H9 (cell line): ENCODE measurements around the gene TARBP2. TPM values are rescaled to one million over a fixed set of nuclear protein-coding genes. Genes with fewer than 3 reads are reported as not detected.

Experiments used
- DNase-seq: peaks from one replicate; pipeline ENCODE4 v3.0.0-alpha.2; 2017
- H2AFZ ChIP-seq: one replicate; pipeline ENCODE4 v1.6.1; 2013; ENCODE audit warnings: mild to moderate bottlenecking, low read length, control low read depth, moderate library complexity
- H2AK5ac ChIP-seq: 2 replicates; pipeline ENCODE4 v1.6.1; 2013; ENCODE audit warnings: low read length, control low read depth, mixed read lengths; ENCODE audit not compliant: insufficient read length
- H2BK120ac ChIP-seq: one replicate; pipeline ENCODE4 v1.6.1; 2013; ENCODE audit warnings: low read depth, mild to moderate bottlenecking, low read length, control low read depth, inconsistent platforms; ENCODE audit not compliant: poor library complexity, severe bottlenecking
- H2BK12ac ChIP-seq: 2 replicates; pipeline ENCODE4 v1.6.1; 2013; ENCODE audit warnings: low read length, control low read depth, mixed read lengths, low read depth; ENCODE audit not compliant: insufficient read length
- H2BK15ac ChIP-seq: 2 replicates; pipeline ENCODE4 v1.6.1; 2013; ENCODE audit warnings: low read depth, low read length, control low read depth
- H2BK20ac ChIP-seq: one replicate; pipeline ENCODE4 v1.6.1; 2013; ENCODE audit warnings: low read depth, mild to moderate bottlenecking, low read length, control low read depth, inconsistent platforms; ENCODE audit not compliant: poor library complexity, severe bottlenecking
- H2BK5ac ChIP-seq: 2 replicates; pipeline ENCODE4 v1.6.1; 2013; ENCODE audit warnings: low read length, control low read depth, mixed read lengths; ENCODE audit not compliant: insufficient read length
- H3K14ac ChIP-seq: 2 replicates; pipeline ENCODE4 v1.6.1; 2013; ENCODE audit warnings: low read length, control low read depth; ENCODE audit not compliant: insufficient read depth
- H3K18ac ChIP-seq: 2 replicates; pipeline ENCODE4 v1.6.1; 2013; ENCODE audit warnings: low read depth, mild to moderate bottlenecking, mixed read lengths, low read length, control low read depth; ENCODE audit not compliant: insufficient read length
- H3K23ac ChIP-seq: 2 replicates; pipeline ENCODE4 v1.6.1; 2013; ENCODE audit warnings: low read length, control low read depth, mixed read lengths, low read depth; ENCODE audit not compliant: insufficient read length
- H3K23me2 ChIP-seq: 2 replicates; pipeline ENCODE4 v1.6.1; 2013; ENCODE audit warnings: low read depth, mild to moderate bottlenecking, mixed read lengths, low read length, control low read depth; ENCODE audit not compliant: insufficient read length, poor library complexity, severe bottlenecking
- H3K27ac ChIP-seq: 2 replicates; pipeline ENCODE4 v1.5.1; 2013; ENCODE audit warnings: low read length, control low read depth, mixed read lengths, low read depth; ENCODE audit not compliant: insufficient read length
- H3K27me3 ChIP-seq: 2 replicates; pipeline ENCODE4 v1.6.1; 2013; ENCODE audit warnings: low read length, control low read depth, inconsistent platforms; ENCODE audit not compliant: insufficient read depth
- H3K4ac ChIP-seq: 2 replicates; pipeline ENCODE4 v1.6.1; 2013; ENCODE audit warnings: low read depth, mild to moderate bottlenecking, control low read depth, inconsistent platforms, low read length, moderate library complexity
- H3K4me1 ChIP-seq: 2 replicates; pipeline ENCODE4 v1.6.1; 2013; ENCODE audit warnings: low read length, control low read depth, inconsistent platforms; ENCODE audit not compliant: insufficient read depth
- H3K4me2 ChIP-seq: 2 replicates; pipeline ENCODE4 v1.6.1; 2013; ENCODE audit warnings: low read length, control low read depth, mixed read lengths; ENCODE audit not compliant: insufficient read length, insufficient read depth
- H3K56ac ChIP-seq: 2 replicates; pipeline ENCODE4 v1.6.1; 2013; ENCODE audit warnings: low read depth, mild to moderate bottlenecking, mixed read lengths, low read length, control low read depth; ENCODE audit not compliant: insufficient read length
- H3K79me1 ChIP-seq: 2 replicates; pipeline ENCODE4 v1.6.1; 2013; ENCODE audit warnings: low read depth, mild to moderate bottlenecking, moderate library complexity, low read length, control low read depth, inconsistent platforms; ENCODE audit not compliant: insufficient read depth, poor library complexity, severe bottlenecking
- H3K79me2 ChIP-seq: 2 replicates; pipeline ENCODE4 v1.6.1; 2013; ENCODE audit warnings: low read length, control low read depth, inconsistent platforms; ENCODE audit not compliant: insufficient read depth
- H3K9ac ChIP-seq: 2 replicates; pipeline ENCODE4 v1.6.1; 2013; ENCODE audit warnings: low read length, control low read depth, mixed read lengths; ENCODE audit not compliant: insufficient read length; ENCODE audit errors: extremely low read depth
- H3K9me3 ChIP-seq: one replicate; pipeline ENCODE4 v1.6.1; 2013; ENCODE audit warnings: low read depth, low read length, inconsistent platforms; ENCODE audit not compliant: control insufficient read depth
- H3T11ph ChIP-seq: one replicate; pipeline ENCODE4 v1.6.1; 2013; ENCODE audit warnings: mild to moderate bottlenecking, low read length, control low read depth, inconsistent platforms
- H4K20me1 ChIP-seq: one replicate; pipeline ENCODE4 v1.6.1; 2013; ENCODE audit not compliant: control insufficient read depth, insufficient read length, insufficient read depth
- H4K5ac ChIP-seq: 2 replicates; pipeline ENCODE4 v1.6.1; 2013; ENCODE audit warnings: low read depth, mild to moderate bottlenecking, mixed read lengths, low read length, control low read depth; ENCODE audit not compliant: insufficient read length
- H4K8ac ChIP-seq: replicated peaks from 2 replicates; pipeline ENCODE4 v1.6.1; 2013; ENCODE audit warnings: low read length, control low read depth, mixed read lengths, low read depth; ENCODE audit not compliant: insufficient read length
- H4K91ac ChIP-seq: 2 replicates; pipeline ENCODE4 v1.6.1; 2013; ENCODE audit warnings: low read depth, mild to moderate bottlenecking, moderate library complexity, mixed read lengths, low read length, control low read depth; ENCODE audit not compliant: insufficient read length
- H3K27ac Mint-ChIP-seq, 3 experiments: 2 replicates in 2 of 3; 3 replicates in 1 of 3; pipeline ENCODE4 v1.8.0; 2020 to 2021; ENCODE audit warnings: mixed read lengths in 3 of 3, mild to moderate bottlenecking in 1 of 3, moderate library complexity in 1 of 3
- H3K27me3 Mint-ChIP-seq: 2 replicates; pipeline ENCODE4 v1.8.0; 2021; ENCODE audit warnings: low read depth, mild to moderate bottlenecking, moderate library complexity, mixed read lengths
- H3K36me3 Mint-ChIP-seq, 3 experiments: 2 replicates in 2 of 3; 3 replicates in 1 of 3; pipeline ENCODE4 v1.8.0; 2020 to 2021; ENCODE audit warnings: low read depth in 3 of 3, mixed read lengths in 3 of 3; ENCODE audit not compliant: insufficient read depth in 1 of 3
- H3K4me1 Mint-ChIP-seq, 2 experiments: 2 replicates each; pipeline ENCODE4 v1.8.0; 2020; ENCODE audit warnings: mixed read lengths in 2 of 2
- H3K4me3 Mint-ChIP-seq, 2 experiments: 2 replicates in 1 of 2; 3 replicates in 1 of 2; pipeline ENCODE4 v1.8.0; 2020 to 2021; ENCODE audit warnings: mild to moderate bottlenecking in 2 of 2, mixed read lengths in 2 of 2, moderate library complexity in 1 of 2
- H3K9me3 Mint-ChIP-seq, 2 experiments: 2 replicates in 1 of 2; 3 replicates in 1 of 2; pipeline ENCODE4 v1.8.0; 2020; ENCODE audit warnings: mild to moderate bottlenecking in 2 of 2, mixed read lengths in 2 of 2, moderate library complexity in 1 of 2
- WGBS: extraction: QIAGEN DNeasy Blood & Tissue Kit; methylation state at CpG from one replicate; pipeline ENCODE4 v1.1.7; 2013; ENCODE audit warnings: missing lambda C conversion rate, low lambda C conversion rate, mixed read lengths; ENCODE audit not compliant: insufficient read length; ENCODE audit errors: extremely low coverage; 5-methylcytosine and 5-hydroxymethylcytosine counted together
- total RNA-seq: library from RNA; stranded (reverse); gene quantifications from 2 replicates; pipeline ENCODE4 v1.2.1, GENCODE V29; 2021
- TF ChIP-seq, protein P1 (sequence below): fragments of 200-600 bp; sonication (generic); conservative IDR thresholded peaks from 3 replicates; pipeline ENCODE4 v1.8.0; 2021; ENCODE audit warnings: antibody characterized with exemption, mild to moderate bottlenecking

Gene TARBP2
- total RNA-seq, 1 experiment from 2014 or later = 79.2 TPM

DNA sequence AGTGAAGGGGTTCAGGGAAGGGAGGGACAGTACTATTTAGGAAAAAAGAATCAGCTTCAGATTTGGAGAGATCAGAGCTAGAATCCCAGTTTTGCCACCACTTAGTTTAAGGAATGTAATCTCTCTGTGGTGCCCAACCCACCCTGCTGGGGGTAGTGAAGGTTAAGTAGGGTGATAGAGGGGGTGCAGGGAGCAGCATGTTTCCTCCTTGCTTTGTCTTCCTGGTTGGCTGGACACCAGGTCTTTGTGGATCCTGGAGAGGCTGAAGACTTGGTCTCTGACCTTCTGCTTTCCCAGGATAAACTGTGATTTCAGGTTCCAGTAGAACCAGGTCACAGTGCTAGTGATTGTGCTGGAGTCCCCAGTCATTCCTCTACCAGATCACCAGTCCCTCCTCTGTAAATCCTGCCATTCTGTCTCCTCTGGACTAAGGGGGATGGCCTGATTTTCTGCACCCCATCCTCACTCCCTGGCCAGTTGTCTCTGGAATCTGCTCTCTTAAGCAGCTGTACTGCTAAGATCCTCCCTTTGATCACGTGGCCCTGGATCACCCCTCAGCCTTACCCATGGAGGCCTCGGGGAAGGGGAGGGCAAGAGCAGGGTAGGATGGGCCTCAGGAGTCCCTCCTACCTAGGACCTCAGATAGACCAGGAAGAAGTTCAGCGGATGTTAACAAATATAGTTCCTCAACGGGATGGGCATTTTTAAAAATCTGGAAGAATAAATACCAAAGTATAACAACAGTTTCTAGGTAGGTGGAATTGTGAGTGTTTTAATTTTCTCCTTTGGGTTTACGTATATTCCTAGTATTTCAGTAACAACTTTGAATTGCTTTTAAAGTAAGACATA, 5.0 kb upstream of the TARBP2 start:
- H2BK20ac ChIP-seq = no peak overlapping the region
- H2BK15ac ChIP-seq = no peak overlapping the region
- H2AK5ac ChIP-seq = no peak overlapping the region
- H3K18ac ChIP-seq = no peak overlapping the region
- H3T11ph ChIP-seq = no peak overlapping the region
- Mint-ChIP-seq H3K4me3 (peak overlapping the region; percentile 14 to 58; a peak in 2 of 5 replicates), H3K4me1 (peaks cover 59 to 64% of the 10 kb centered on the region in 2 experiments), H3K36me3 (peaks cover 0 to 11% (median 1%) of the 10 kb centered on the region in 3 experiments; a peak in 1 of 7 replicates), H3K27me3 (no peaks in the 10 kb centered on the region; the same call in 1 of the 2 replicates), H3K9me3 (no peaks in the 10 kb centered on the region), H3K27ac (peak overlapping the region in 2 of 3 experiments; percentile 92 to 94; a peak in 5 of 7 replicates)
- no peak overlapping the region for H2BK12ac ChIP-seq
- H3K27ac ChIP-seq = no peak overlapping the region
- H4K5ac ChIP-seq = no peak overlapping the region
- no peak overlapping the region for H3K4ac ChIP-seq
- peak; percentile 90 for DNase-seq
- no peak overlapping the region for H3K9ac ChIP-seq
- no peak overlapping the region for H3K56ac ChIP-seq
- H3K23ac ChIP-seq = no peak overlapping the region
- TF ChIP-seq, protein P1, sequence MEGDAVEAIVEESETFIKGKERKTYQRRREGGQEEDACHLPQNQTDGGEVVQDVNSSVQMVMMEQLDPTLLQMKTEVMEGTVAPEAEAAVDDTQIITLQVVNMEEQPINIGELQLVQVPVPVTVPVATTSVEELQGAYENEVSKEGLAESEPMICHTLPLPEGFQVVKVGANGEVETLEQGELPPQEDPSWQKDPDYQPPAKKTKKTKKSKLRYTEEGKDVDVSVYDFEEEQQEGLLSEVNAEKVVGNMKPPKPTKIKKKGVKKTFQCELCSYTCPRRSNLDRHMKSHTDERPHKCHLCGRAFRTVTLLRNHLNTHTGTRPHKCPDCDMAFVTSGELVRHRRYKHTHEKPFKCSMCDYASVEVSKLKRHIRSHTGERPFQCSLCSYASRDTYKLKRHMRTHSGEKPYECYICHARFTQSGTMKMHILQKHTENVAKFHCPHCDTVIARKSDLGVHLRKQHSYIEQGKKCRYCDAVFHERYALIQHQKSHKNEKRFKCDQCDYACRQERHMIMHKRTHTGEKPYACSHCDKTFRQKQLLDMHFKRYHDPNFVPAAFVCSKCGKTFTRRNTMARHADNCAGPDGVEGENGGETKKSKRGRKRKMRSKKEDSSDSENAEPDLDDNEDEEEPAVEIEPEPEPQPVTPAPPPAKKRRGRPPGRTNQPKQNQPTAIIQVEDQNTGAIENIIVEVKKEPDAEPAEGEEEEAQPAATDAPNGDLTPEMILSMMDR = no peak
- peaks cover 6% of the 10 kb centered on the region; the same call in 1 of the 2 replicates for H3K4me1 ChIP-seq
- WGBS = no CpG with 5 or more reads among the region's 5 CpGs
- H2AFZ ChIP-seq = no peak overlapping the region
- H3K14ac ChIP-seq = no peak overlapping the region
- no peaks in the 10 kb centered on the region for H3K79me2 ChIP-seq
- H4K20me1 ChIP-seq = no peaks in the 10 kb centered on the region
- H3K9me3 ChIP-seq = no peaks in the 10 kb centered on the region
- H2BK5ac ChIP-seq = no peak overlapping the region
- no peak overlapping the region for H3K4me2 ChIP-seq
- H3K27me3 ChIP-seq = no peaks in the 10 kb centered on the region
- peaks cover 27% of the 10 kb centered on the region for H3K23me2 ChIP-seq
- H4K8ac ChIP-seq = no peak overlapping the region
- H3K79me1 ChIP-seq = peaks cover 2% of the 10 kb centered on the region
- H4K91ac ChIP-seq = no peak overlapping the region
- H2BK120ac ChIP-seq = no peak overlapping the region
